HL-60 (cell line): ENCODE data around the gene IGSF8.

ENCODE experiments used
- GABPA ChIP-seq: IDR thresholded peaks from 2 replicates; pipeline ENCODE4 v1.6.1; 2012; ENCODE audit warnings: low read depth
- POLR2AphosphoS5 ChIP-seq: IDR thresholded peaks from 2 replicates; pipeline ENCODE4 v1.6.1; 2012; ENCODE audit warnings: low read depth
- SPI1 ChIP-seq: IDR thresholded peaks from 2 replicates; pipeline ENCODE4 v1.6.1; 2012; ENCODE audit warnings: low read depth, mild to moderate bottlenecking, borderline replicate concordance
- TF ChIP-seq, protein P1 (sequence below): IDR thresholded peaks from one replicate; pipeline ENCODE4 v1.5.1; 2011; ENCODE audit warnings: low read length, control low read depth, inconsistent platforms; ENCODE audit not compliant: insufficient read depth
- TF ChIP-seq, protein P2 (sequence below): IDR thresholded peaks from 2 replicates; pipeline ENCODE4 v1.6.1; 2012; ENCODE audit warnings: low read depth; ENCODE audit not compliant: insufficient replicate concordance

DNA sequence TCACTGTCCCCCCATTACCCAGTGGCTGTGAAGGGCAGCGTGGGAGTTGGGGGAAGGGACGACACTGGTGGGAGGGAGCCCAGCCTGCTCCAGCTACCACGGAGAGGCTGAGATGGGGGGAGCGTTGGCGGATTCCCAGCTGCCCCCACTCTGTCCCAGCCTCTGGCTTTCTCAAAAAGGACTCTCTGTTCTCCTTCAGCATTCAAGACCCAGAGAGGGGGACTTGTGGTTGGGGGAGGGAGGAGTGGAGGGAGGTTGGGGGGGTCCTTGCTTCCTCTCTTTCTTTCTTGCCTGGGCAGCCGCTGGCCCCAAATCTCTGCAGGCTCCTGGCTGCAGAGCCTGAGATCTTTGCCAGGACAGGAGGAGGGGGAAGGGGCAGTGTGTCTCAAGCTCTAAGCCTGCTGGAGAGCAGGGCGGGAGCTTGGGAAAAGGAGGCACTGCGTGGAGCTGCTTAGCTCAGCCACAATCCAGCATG, 19.3 kb upstream of the IGSF8 start:
- TF ChIP-seq, protein P1, sequence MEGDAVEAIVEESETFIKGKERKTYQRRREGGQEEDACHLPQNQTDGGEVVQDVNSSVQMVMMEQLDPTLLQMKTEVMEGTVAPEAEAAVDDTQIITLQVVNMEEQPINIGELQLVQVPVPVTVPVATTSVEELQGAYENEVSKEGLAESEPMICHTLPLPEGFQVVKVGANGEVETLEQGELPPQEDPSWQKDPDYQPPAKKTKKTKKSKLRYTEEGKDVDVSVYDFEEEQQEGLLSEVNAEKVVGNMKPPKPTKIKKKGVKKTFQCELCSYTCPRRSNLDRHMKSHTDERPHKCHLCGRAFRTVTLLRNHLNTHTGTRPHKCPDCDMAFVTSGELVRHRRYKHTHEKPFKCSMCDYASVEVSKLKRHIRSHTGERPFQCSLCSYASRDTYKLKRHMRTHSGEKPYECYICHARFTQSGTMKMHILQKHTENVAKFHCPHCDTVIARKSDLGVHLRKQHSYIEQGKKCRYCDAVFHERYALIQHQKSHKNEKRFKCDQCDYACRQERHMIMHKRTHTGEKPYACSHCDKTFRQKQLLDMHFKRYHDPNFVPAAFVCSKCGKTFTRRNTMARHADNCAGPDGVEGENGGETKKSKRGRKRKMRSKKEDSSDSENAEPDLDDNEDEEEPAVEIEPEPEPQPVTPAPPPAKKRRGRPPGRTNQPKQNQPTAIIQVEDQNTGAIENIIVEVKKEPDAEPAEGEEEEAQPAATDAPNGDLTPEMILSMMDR: no peak
- TF ChIP-seq POLR2AphosphoS5 (no peak), GABPA (no peak), SPI1 (no peak)
- TF ChIP-seq, protein P2, sequence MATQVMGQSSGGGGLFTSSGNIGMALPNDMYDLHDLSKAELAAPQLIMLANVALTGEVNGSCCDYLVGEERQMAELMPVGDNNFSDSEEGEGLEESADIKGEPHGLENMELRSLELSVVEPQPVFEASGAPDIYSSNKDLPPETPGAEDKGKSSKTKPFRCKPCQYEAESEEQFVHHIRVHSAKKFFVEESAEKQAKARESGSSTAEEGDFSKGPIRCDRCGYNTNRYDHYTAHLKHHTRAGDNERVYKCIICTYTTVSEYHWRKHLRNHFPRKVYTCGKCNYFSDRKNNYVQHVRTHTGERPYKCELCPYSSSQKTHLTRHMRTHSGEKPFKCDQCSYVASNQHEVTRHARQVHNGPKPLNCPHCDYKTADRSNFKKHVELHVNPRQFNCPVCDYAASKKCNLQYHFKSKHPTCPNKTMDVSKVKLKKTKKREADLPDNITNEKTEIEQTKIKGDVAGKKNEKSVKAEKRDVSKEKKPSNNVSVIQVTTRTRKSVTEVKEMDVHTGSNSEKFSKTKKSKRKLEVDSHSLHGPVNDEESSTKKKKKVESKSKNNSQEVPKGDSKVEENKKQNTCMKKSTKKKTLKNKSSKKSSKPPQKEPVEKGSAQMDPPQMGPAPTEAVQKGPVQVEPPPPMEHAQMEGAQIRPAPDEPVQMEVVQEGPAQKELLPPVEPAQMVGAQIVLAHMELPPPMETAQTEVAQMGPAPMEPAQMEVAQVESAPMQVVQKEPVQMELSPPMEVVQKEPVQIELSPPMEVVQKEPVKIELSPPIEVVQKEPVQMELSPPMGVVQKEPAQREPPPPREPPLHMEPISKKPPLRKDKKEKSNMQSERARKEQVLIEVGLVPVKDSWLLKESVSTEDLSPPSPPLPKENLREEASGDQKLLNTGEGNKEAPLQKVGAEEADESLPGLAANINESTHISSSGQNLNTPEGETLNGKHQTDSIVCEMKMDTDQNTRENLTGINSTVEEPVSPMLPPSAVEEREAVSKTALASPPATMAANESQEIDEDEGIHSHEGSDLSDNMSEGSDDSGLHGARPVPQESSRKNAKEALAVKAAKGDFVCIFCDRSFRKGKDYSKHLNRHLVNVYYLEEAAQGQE: no peak
